Measurements from ENCODE around the gene PYDC1. TPM values are rescaled to one million over a fixed set of nuclear protein-coding genes. Genes with fewer than 3 reads are reported as not detected.
A peak's percentile ranks its signal among the peaks of the same experiment; 100 is the strongest.

The PYDC1 gene
- total RNA-seq, 6 experiments from 2014 or later: not detected

GRCh38 chr16:31213342-31213741 is 3.6 kb downstream of the PYDC1 start:
- Histone ChIP-seq H3K9me3 (no peaks in the 10 kb centered on the region), H3K27me3 (no peaks in the 10 kb centered on the region), H3K27ac (no peak overlapping the region), H3K4me3 (no peak overlapping the region), H3K4me1 (peaks cover 0 to 20% (median 0%) of the 10 kb centered on the region in 4 donors), H3K36me3 (no peaks in the 10 kb centered on the region)
- no peak for TF ChIP-seq POLR2A (IDR thresholded peaks at IDR 0.05)
- no peak for TF ChIP-seq CTCF (IDR thresholded peaks at IDR 0.05)
- DNase-seq (no peak), ATAC-seq (no peak)
- WGBS (ENCODE audit: insufficient coverage, low coverage, low lambda C conversion rate, missing lambda C conversion rate): 91% methylated on average over 1 of the region's 1 CpG
- intact Hi-C loops (cut with DNase I): no loop called here

- intact Hi-C loops (cut with DNase I): no loop called here
- ATAC-seq: no peak
- TF ChIP-seq POLR2A (IDR thresholded peaks at IDR 0.05): no peak
- no peak for TF ChIP-seq CTCF (IDR thresholded peaks at IDR 0.05)
- H3K27me3 ChIP-seq: no peaks in the 10 kb centered on the region
- H3K9me3 ChIP-seq: no peaks in the 10 kb centered on the region
- peaks cover 0 to 8% (median 0%) of the 10 kb centered on the region in 4 donors for H3K4me1 ChIP-seq
- H3K4me3 ChIP-seq: no peak overlapping the region
- WGBS (ENCODE audit: insufficient coverage, low coverage, low lambda C conversion rate, missing lambda C conversion rate): 64% methylated on average over 6 of the region's 6 CpGs
- H3K27ac ChIP-seq: no peak overlapping the region
- no peak for DNase-seq
- no peaks in the 10 kb centered on the region for H3K36me3 ChIP-seq
Observed at GRCh38 chr16:31206776-31207175, 10.2 kb downstream of the PYDC1 start.

- no peak for DNase-seq
- ATAC-seq: no peak
- Histone ChIP-seq H3K4me3 (no peak overlapping the region), H3K9me3 (no peaks in the 10 kb centered on the region), H3K27ac (no peak overlapping the region), H3K4me1 (peaks cover 0 to 17% (median 0%) of the 10 kb centered on the region in 4 donors), H3K27me3 (no peaks in the 10 kb centered on the region), H3K36me3 (no peaks in the 10 kb centered on the region)
- WGBS (ENCODE audit: insufficient coverage, low coverage, low lambda C conversion rate, missing lambda C conversion rate): 76% methylated on average over 7 of the region's 9 CpGs
- TF ChIP-seq CTCF (IDR thresholded peaks at IDR 0.05): no peak
- TF ChIP-seq POLR2A (IDR thresholded peaks at IDR 0.05): no peak
- intact Hi-C loops (cut with DNase I): no loop called here
Observed at GRCh38 chr16:31204871-31205666, 11.9 kb downstream of the PYDC1 start.

GRCh38 chr16:31202414-31203375 is 14.2 kb downstream of the PYDC1 start, which contains the start of gene PYCARD:
TSS of gene PYCARD (minus strand) at chr16:31202760. CDS start at chr16:31202690, 70 bp downstream.
- H3K36me3 ChIP-seq: no peaks in the 10 kb centered on the region
- intact Hi-C loops (cut with DNase I): no loop called here
- TF ChIP-seq POLR2A (IDR thresholded peaks at IDR 0.05) (peak; percentile 30), CTCF (IDR thresholded peaks at IDR 0.05) (no peak)
- peak within 1 kb of the TSS; percentile 57 to 77 (median 68) for H3K4me3 ChIP-seq
- DNase-seq (peak; percentile 70 to 73 (median 70)), ATAC-seq (peak; percentile 73 to 81 (median 77))
- H3K27me3 ChIP-seq: no peaks in the 10 kb centered on the region
- H3K27ac ChIP-seq: peak within 1 kb of the TSS; percentile 21 to 60 (median 49)
- 22% methylated on average over 18 of the region's 69 CpGs for WGBS (ENCODE audit: insufficient coverage, low coverage, low lambda C conversion rate, missing lambda C conversion rate)
- no peaks in the 10 kb centered on the region for H3K9me3 ChIP-seq
- peaks cover 0 to 17% (median 0%) of the 10 kb centered on the region in 4 donors for H3K4me1 ChIP-seq
